ENCODE data around the gene DCAF8L2. TPM values are rescaled to one million over a fixed set of nuclear protein-coding genes. Genes with fewer than 3 reads are reported as not detected.

DCAF8L2 gene
- total RNA-seq, 1 experiment from 2014 or later, result not detected

- H3K27ac Mint-ChIP-seq, result no peak overlapping the region
- no peak overlapping the region for H3K18ac ChIP-seq (ENCODE audit: insufficient read length, low read depth, low read length)
- no peak overlapping the region for H2BK15ac ChIP-seq (ENCODE audit: low read depth, low read length)
- H2AFZ ChIP-seq (ENCODE audit: low read length), result no peak overlapping the region
- no peak overlapping the region for H4K91ac ChIP-seq (ENCODE audit: insufficient read length, low read depth, low read length)
- no peak overlapping the region for H4K8ac ChIP-seq (replicated peaks; ENCODE audit: insufficient read length, low read depth, low read length)
- H2BK120ac ChIP-seq (ENCODE audit: low read depth, low read length, poor library complexity, severe bottlenecking), result no peak overlapping the region
- no peak overlapping the region for H3T11ph ChIP-seq (ENCODE audit: low read length)
- no peaks in the 10 kb centered on the region for H3K27me3 ChIP-seq (ENCODE audit: insufficient read depth, low read length)
- H4K20me1 ChIP-seq (ENCODE audit: control insufficient read depth, insufficient read depth, insufficient read length), result no peaks in the 10 kb centered on the region
- H3K79me2 ChIP-seq (ENCODE audit: insufficient read depth, low read length), result no peaks in the 10 kb centered on the region
- no peaks in the 10 kb centered on the region for H3K23me2 ChIP-seq (ENCODE audit: insufficient read length, low read depth, low read length, poor library complexity, severe bottlenecking)
- H3K4me1 Mint-ChIP-seq, result no peaks in the 10 kb centered on the region
- H3K9ac ChIP-seq (ENCODE audit: extremely low read depth, insufficient read length, low read length), result no peak overlapping the region
- no peak overlapping the region for H3K4me3 Mint-ChIP-seq
- no peaks in the 10 kb centered on the region for H3K79me1 ChIP-seq (ENCODE audit: insufficient read depth, low read depth, low read length, poor library complexity, severe bottlenecking)
- no peak for TF ChIP-seq CTCF (conservative IDR thresholded peaks at IDR 0.05)
- no peak overlapping the region for H2BK20ac ChIP-seq (ENCODE audit: low read depth, low read length, poor library complexity, severe bottlenecking)
- no peaks in the 10 kb centered on the region for H3K9me3 ChIP-seq (ENCODE audit: control insufficient read depth, low read depth, low read length)
- H3K14ac ChIP-seq (ENCODE audit: insufficient read depth, low read length), result no peak overlapping the region
- no peaks in the 10 kb centered on the region for H3K27me3 Mint-ChIP-seq (ENCODE audit: low read depth)
- H3K36me3 Mint-ChIP-seq (ENCODE audit: insufficient read depth in 1 of 3, low read depth in 3 of 3), result no peaks in the 10 kb centered on the region; a peak in 1 of 7 replicates
- no peak overlapping the region for H3K56ac ChIP-seq (ENCODE audit: insufficient read length, low read depth, low read length)
- H3K9me3 Mint-ChIP-seq, result peaks cover 22 to 29% of the 10 kb centered on the region in 2 experiments; a peak in 4 of 5 replicates
- no peak overlapping the region for H3K4ac ChIP-seq (ENCODE audit: low read depth, low read length)
- H4K5ac ChIP-seq (ENCODE audit: insufficient read length, low read depth, low read length), result no peak overlapping the region
- H3K23ac ChIP-seq (ENCODE audit: insufficient read length, low read depth, low read length), result no peak overlapping the region
- no peak overlapping the region for H2BK5ac ChIP-seq (ENCODE audit: insufficient read length, low read length)
- H3K4me2 ChIP-seq (ENCODE audit: insufficient read depth, insufficient read length, low read length), result no peak overlapping the region
- H2BK12ac ChIP-seq (ENCODE audit: insufficient read length, low read depth, low read length), result no peak overlapping the region
- H3K4me1 ChIP-seq (ENCODE audit: insufficient read depth, low read length), result no peaks in the 10 kb centered on the region
- H2AK5ac ChIP-seq (ENCODE audit: insufficient read length, low read length), result no peak overlapping the region
- no peak overlapping the region for H3K27ac ChIP-seq (ENCODE audit: insufficient read length, low read depth, low read length)
- no CpG with 5 or more reads among the region's 6 CpGs for WGBS (ENCODE audit: extremely low coverage, insufficient read length, low lambda C conversion rate)
- no peak for DNase-seq
These were observed 206.6 kb downstream of the DCAF8L2 start for GRCh38 chrX:27796640-27797257.

Data from H9 (cell line).